Natural killer cell treated with Interleukin-12 subunit alpha and Interleukin-12 subunit beta and Interleukin-15 and Interleukin-18, amount 100 ng/mL, for 72 hours (primary cell): ENCODE results near the gene ANKS6. TPM values are rescaled to one million over a fixed set of nuclear protein-coding genes. Genes with fewer than 3 reads are reported as not detected.
A peak's percentile ranks its signal among the peaks of the same experiment; 100 is the strongest.
"Not testable (repeated sequence)": the region's sequence is repeated elsewhere in the genome, so short reads cannot be mapped to it uniquely, and the experiment has no call there.

Source experiments
- ATAC-seq, 2 donors: fragments of 150-1000 bp; cut with Tn5 transposase in 1 of 2; sonication (Bioruptor Pico), chemical (Tn5 transposase) in 1 of 2; 2 replicates each; pipeline ENCODE4 v1.10.0; 2021
- DNase-seq: peaks from one replicate; pipeline ENCODE4 v3.0.0; 2022; ENCODE audit warnings: low spot score
- H3K27ac Mint-ChIP-seq, 2 donors: 1 replicate in 1 of 2; 2 replicates in 1 of 2; pipeline ENCODE4 v1.8.0; 2022; ENCODE audit warnings: mixed read lengths in 2 of 2, mild to moderate bottlenecking in 1 of 2, moderate library complexity in 1 of 2
- H3K27me3 Mint-ChIP-seq, 2 donors: 1 replicate in 1 of 2; 2 replicates in 1 of 2; pipeline ENCODE4 v1.8.0; 2022; ENCODE audit warnings: mixed read lengths in 2 of 2
- H3K36me3 Mint-ChIP-seq: one replicate; pipeline ENCODE4 v1.8.0; 2022; ENCODE audit warnings: mixed read lengths
- H3K4me1 Mint-ChIP-seq, 2 donors: 1 replicate in 1 of 2; 2 replicates in 1 of 2; pipeline ENCODE4 v1.8.0; 2022; ENCODE audit warnings: low read depth in 2 of 2, mixed read lengths in 2 of 2, mild to moderate bottlenecking in 1 of 2
- H3K4me3 Mint-ChIP-seq: one replicate; pipeline ENCODE4 v1.8.0; 2022; ENCODE audit warnings: mixed read lengths
- H3K9me3 Mint-ChIP-seq: 2 replicates; pipeline ENCODE4 v1.8.0; 2022; ENCODE audit warnings: mixed read lengths
- total RNA-seq, 2 donors: library from RNA; stranded (reverse); gene quantifications; one replicate each; pipeline ENCODE4 v1.2.3, GENCODE V29; 2022

Gene ANKS6
- total RNA-seq, 2 donors from 2014 or later: 7.0 to 18.5 TPM

- no peaks in the 10 kb centered on the region for H3K36me3 Mint-ChIP-seq
- H3K4me1 Mint-ChIP-seq: no peaks in the 10 kb centered on the region
- ATAC-seq: no peak
- no peak overlapping the region for H3K4me3 Mint-ChIP-seq
- no peaks in the 10 kb centered on the region for H3K9me3 Mint-ChIP-seq
- H3K27ac Mint-ChIP-seq: no peak overlapping the region
- H3K27me3 Mint-ChIP-seq: peaks cover 10 to 25% of the 10 kb centered on the region in 2 donors
- DNase-seq: no peak
These were observed 101.4 kb downstream of the ANKS6 start for GRCh38 chr9:98694943-98695342.

- Mint-ChIP-seq H3K4me3 (no peak overlapping the region), H3K27ac (no peak overlapping the region), H3K9me3 (no peaks in the 10 kb centered on the region), H3K36me3 (no peaks in the 10 kb centered on the region), H3K4me1 (no peaks in the 10 kb centered on the region), H3K27me3 (peaks cover 6 to 25% of the 10 kb centered on the region in 2 donors)
- ATAC-seq: no peak
- no peak for DNase-seq
These were observed 104.0 kb downstream of the ANKS6 start for GRCh38 chr9:98692392-98692791.

- Mint-ChIP-seq H3K4me3 (no peak overlapping the region), H3K36me3 (no peaks in the 10 kb centered on the region), H3K27ac (no peak overlapping the region), H3K9me3 (no peaks in the 10 kb centered on the region), H3K4me1 (peaks cover 2 to 3% of the 10 kb centered on the region in 2 donors), H3K27me3 (peaks cover 6 to 24% of the 10 kb centered on the region in 2 donors)
- ATAC-seq: no peak
- DNase-seq: no peak
These were observed 104.5 kb downstream of the ANKS6 start for GRCh38 chr9:98691890-98692289.

GRCh38 chr9:98690686-98691085 is 105.7 kb downstream of the ANKS6 start:
- Mint-ChIP-seq H3K4me3 (no peak overlapping the region), H3K9me3 (no peaks in the 10 kb centered on the region), H3K4me1 (peaks cover 5% of the 10 kb centered on the region in 2 donors), H3K27me3 (peaks cover 3 to 12% of the 10 kb centered on the region in 2 donors), H3K27ac (no peak overlapping the region), H3K36me3 (no peaks in the 10 kb centered on the region)
- ATAC-seq (no peak), DNase-seq (no peak)

GRCh38 chr9:98688710-98689495 is 107.5 kb downstream of the ANKS6 start:
- Mint-ChIP-seq H3K27me3 (peaks cover 0 to 3% of the 10 kb centered on the region in 2 donors), H3K36me3 (no peaks in the 10 kb centered on the region), H3K4me3 (no peak overlapping the region), H3K4me1 (peaks cover 5% of the 10 kb centered on the region in 2 donors), H3K27ac (no peak overlapping the region), H3K9me3 (no peaks in the 10 kb centered on the region)
- DNase-seq (no peak), ATAC-seq (no peak)

- Mint-ChIP-seq H3K4me1 (peaks cover 5% of the 10 kb centered on the region in 2 donors), H3K9me3 (no peaks in the 10 kb centered on the region), H3K4me3 (no peak overlapping the region), H3K36me3 (no peaks in the 10 kb centered on the region), H3K27ac (no peak overlapping the region), H3K27me3 (peaks cover 0 to 3% of the 10 kb centered on the region in 2 donors)
- ATAC-seq (no peak), DNase-seq (no peak)
These were observed 108.4 kb downstream of the ANKS6 start for GRCh38 chr9:98687911-98688310.

- DNase-seq (no peak), ATAC-seq (peak in 1 of 2 donors; percentile 18)
- Mint-ChIP-seq H3K27ac (no peak overlapping the region), H3K27me3 (peaks cover 0 to 3% of the 10 kb centered on the region in 2 donors), H3K36me3 (no peaks in the 10 kb centered on the region), H3K4me1 (peaks cover 5% of the 10 kb centered on the region in 2 donors), H3K4me3 (no peak overlapping the region), H3K9me3 (no peaks in the 10 kb centered on the region)
These were observed 109.1 kb downstream of the ANKS6 start for GRCh38 chr9:98686961-98687855.

GRCh38 chr9:98684816-98685215 is 111.5 kb downstream of the ANKS6 start:
- not testable (repeated sequence) for H3K27ac Mint-ChIP-seq, H3K36me3 Mint-ChIP-seq, H3K27me3 Mint-ChIP-seq, H3K4me1 Mint-ChIP-seq, ATAC-seq, H3K4me3 Mint-ChIP-seq, DNase-seq, H3K9me3 Mint-ChIP-seq

Other genes starting within 250 kb of the ANKS6 start
- not detected for gene GABBR2, start 87.6 kb downstream of the ANKS6 start, total RNA-seq
- gene GALNT12, start 11.1 kb upstream of the ANKS6 start, total RNA-seq: 1 to 10 TPM; 1.8 to 4.1 TPM
- under 1 TPM; 0.14 to 0.47 TPM for gene COL15A1, start 147.4 kb upstream of the ANKS6 start, total RNA-seq